Keratinocyte (primary cell): ENCODE results near the gene GPR45.

Experiments used
- EZH2 ChIP-seq: IDR thresholded peaks from one replicate; pipeline ENCODE4 v1.6.1; 2012; ENCODE audit warnings: inconsistent platforms, mild to moderate bottlenecking, low read length, moderate library complexity
- TF ChIP-seq, protein P1 (sequence below), 3 experiments: IDR thresholded peaks in 1 of 3; conservative IDR thresholded peaks in 1 of 3; optimal IDR thresholded peaks in 1 of 3; 2 replicates in 2 of 3; 3 replicates in 1 of 3; pipeline versions ENCODE3 to v1.5.1; 2011; ENCODE audit warnings: low read length in 3 of 3, mild to moderate bottlenecking in 3 of 3, moderate library complexity in 2 of 3, control low read depth in 1 of 3, inconsistent platforms in 1 of 3; ENCODE audit not compliant: insufficient read depth in 2 of 3; ENCODE audit errors: extremely low read depth in 1 of 3

DNA sequence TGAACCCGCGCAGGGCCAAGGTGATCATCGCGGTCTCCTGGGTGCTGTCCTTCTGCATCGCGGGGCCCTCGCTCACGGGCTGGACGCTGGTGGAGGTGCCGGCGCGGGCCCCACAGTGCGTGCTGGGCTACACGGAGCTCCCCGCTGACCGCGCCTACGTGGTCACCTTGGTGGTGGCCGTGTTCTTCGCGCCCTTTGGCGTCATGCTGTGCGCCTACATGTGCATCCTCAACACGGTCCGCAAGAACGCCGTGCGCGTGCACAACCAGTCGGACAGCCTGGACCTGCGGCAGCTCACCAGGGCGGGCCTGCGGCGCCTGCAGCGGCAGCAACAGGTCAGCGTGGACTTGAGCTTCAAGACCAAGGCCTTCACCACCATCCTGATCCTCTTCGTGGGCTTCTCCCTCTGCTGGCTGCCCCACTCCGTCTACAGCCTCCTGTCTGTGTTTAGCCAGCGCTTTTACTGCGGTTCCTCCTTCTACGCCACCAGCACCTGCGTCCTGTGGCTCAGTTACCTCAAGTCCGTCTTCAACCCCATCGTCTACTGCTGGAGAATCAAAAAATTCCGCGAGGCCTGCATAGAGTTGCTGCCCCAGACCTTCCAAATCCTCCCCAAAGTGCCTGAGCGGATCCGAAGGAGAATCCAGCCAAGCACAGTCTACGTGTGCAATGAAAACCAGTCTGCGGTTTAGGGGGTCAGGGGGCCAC lies 897 bp downstream of the GPR45 start:
- TF ChIP-seq, protein P1, sequence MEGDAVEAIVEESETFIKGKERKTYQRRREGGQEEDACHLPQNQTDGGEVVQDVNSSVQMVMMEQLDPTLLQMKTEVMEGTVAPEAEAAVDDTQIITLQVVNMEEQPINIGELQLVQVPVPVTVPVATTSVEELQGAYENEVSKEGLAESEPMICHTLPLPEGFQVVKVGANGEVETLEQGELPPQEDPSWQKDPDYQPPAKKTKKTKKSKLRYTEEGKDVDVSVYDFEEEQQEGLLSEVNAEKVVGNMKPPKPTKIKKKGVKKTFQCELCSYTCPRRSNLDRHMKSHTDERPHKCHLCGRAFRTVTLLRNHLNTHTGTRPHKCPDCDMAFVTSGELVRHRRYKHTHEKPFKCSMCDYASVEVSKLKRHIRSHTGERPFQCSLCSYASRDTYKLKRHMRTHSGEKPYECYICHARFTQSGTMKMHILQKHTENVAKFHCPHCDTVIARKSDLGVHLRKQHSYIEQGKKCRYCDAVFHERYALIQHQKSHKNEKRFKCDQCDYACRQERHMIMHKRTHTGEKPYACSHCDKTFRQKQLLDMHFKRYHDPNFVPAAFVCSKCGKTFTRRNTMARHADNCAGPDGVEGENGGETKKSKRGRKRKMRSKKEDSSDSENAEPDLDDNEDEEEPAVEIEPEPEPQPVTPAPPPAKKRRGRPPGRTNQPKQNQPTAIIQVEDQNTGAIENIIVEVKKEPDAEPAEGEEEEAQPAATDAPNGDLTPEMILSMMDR (optimal IDR thresholded peaks at IDR 0.05 in 1 of 3, IDR thresholded peaks at IDR 0.05 in 1 of 3, conservative IDR thresholded peaks at IDR 0.05 in 1 of 3; ENCODE audit: extremely low read depth in 1 of 3, insufficient read depth in 2 of 3, low read length in 3 of 3), result no peak
- no peak for TF ChIP-seq EZH2
